ENCODE data around the gene PRPF6.

The PRPF6 gene

DNA sequence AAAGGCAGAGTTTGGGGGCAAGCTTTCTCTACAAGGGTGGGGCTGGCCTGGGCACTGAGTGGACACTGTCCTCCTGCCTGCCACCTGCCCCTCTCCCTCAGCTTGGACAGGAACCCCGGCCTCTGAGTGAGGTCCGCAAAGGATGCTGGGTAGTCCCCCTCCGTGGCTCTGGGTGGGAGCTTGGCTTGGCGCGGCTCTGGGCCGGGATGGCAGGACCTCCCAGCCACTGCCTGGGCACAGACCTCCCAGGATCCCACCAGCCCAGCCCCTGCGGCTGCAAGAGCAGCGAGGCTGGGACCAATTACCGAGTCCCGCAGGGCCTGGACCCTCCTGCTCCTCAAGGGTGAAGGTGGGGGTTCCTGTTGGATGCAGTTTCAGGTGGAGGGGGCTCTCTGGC is 71.4 kb downstream of the PRPF6 start:
- DNase-seq: no peak

DNA sequence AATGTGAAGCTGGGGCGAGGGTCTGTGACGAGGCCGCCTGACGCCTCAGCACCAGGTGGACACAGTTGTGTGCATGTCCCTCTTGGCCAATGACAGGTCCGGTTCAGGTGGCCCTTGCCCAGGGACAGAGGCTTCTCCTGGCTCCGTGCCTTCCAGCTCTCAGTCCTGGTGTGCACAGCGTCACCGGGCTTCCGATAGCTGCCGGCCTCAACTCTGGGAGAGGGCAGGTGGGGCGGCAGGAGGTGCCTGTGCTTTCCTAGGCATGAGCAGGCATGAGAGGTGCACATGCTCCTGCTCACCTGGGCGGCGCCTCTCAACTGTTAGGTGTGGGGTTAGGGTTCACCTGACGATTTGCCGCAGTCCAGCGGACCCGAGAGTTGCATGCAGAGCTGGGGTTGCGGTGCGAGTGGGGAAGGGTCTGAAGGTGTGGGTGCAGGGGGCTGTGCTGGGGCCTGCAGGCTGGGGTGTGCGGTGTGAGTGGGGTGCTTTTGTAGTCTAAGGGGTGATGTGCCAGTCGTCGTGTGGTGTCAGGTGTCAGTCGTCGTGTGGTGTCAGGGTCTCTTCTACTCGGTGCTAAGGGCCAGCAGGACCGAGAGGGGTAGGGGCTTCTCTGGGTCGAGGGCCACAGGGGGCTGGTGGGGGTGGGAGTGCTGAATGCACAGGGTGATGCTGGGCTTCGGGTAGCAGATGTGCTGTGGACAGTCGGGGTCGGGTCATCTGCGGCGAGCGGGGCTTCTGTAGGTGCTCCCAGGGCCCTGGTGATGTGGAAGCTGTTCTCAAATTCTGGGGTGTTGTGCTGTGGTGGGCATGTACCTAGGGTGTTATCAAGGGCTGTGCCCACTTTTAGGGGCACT is 72.3 kb downstream of the PRPF6 start:
- no peak for DNase-seq

DNA sequence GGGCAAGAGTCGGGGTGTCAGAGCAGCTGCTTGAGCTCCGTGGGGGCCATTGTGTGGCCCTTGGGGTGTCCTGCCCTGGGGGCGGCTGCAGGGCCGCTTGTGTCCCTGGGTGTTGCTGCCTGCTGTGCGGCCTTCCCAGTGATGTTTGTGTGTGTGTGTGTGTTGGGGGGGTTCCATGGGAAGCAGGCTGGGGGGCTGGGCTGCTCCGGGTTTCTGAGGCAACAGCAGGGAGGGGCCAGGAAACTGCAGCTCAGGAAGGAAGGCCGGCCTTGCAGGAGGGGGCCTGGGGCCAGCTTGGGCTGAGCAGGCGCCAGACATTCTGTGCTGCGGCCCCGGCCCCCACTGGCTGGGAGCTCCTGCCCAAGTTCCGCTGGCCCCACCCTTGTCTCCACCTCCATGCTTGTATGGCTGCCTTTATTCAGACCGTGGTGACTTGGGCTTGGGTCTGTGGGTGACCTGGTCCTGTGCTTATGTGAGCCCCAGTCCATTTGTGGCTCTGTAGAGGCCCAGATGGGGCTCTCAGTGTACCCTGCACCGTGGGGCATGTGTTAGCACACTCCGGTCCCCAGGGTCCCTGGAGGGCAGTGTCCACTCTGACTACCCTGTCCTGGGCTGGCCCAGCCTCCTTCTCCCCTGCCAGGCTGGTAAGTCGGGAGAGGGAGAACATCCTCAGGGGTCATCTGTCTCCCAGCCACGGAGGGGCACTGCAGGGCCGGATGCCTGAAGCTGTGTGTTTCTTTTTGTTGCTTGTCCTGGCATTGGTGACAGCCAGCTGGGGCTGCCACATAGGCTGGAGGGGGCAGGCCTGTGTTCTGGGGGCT is 73.1 kb downstream of the PRPF6 start:
- DNase-seq: no peak

DNA sequence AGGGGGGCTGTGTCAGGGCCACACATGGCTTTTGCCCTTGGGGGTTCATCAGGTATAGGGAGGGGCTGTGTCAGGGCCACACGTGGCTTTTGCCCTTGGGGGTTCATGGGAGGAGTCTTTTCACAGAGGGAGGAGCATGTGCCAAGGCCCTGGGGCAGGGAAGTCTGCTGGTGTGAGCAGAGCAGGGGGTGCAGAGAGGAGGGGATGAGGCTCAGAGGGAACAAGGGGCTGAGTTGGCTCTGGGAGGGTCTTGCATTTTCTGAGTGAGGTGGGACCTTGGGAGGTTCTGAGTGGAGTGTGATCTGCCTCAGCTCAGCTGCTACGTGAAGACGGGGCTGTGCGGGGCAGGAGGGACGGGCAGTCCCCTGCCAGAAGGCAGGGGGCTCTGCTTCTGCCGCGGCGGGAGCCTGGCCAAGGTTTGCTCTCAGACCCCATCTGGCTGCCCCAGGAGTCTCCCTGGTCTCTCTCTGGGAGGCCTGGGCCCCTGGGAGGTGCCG is 74.5 kb downstream of the PRPF6 start:
- DNase-seq: no peak

DNA sequence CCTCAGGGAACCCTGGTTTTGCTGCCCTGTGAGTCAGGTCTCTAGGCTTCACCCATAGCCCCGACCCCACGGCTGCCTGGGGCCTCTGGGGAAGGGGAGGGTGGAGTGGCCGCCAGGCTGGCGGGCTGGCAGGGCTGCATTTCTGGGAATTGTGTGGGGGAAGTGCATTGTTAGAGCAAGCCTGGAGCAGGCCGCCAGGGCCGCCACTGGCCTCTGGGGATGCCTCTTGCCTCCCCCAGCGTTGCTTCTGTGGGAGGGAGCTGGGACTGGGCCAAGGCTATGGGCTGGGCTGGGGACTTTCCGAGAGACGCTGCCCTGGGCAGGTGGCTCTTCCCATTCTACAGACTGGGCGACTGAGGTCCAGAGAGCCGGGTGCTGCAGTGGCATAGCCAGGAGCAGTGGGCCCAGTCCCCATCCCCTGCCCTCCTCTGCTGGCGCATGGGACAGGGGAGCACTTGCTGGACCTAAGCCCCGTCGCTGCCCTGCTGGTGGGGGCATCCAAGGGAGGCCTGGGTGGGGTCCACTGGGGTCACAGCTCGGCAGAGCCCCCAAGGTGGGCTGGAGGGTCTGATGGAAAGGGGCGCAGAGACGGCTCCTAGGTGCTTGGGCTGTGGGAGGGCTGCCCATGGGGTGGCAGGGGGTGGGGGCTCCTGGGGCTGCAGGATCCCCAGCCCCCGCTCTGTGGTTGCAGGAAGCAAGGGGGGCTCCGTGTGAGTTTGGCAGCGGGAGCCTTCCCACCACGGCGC is 75.1 kb downstream of the PRPF6 start:
- no peak for DNase-seq

DNA sequence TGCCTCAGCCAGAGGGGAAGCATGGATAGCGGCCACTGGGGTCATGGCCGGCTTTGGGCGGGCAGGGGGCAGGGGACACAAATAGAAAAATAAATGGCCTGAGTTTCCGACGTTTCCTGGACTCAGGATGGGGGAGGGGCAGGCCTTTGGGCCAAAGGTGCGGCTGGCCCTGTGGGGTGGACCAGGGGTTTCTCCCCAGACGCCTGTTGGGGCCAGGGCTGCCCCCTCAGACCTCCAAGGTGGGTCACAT is 75.6 kb downstream of the PRPF6 start:
- DNase-seq: no peak

DNA sequence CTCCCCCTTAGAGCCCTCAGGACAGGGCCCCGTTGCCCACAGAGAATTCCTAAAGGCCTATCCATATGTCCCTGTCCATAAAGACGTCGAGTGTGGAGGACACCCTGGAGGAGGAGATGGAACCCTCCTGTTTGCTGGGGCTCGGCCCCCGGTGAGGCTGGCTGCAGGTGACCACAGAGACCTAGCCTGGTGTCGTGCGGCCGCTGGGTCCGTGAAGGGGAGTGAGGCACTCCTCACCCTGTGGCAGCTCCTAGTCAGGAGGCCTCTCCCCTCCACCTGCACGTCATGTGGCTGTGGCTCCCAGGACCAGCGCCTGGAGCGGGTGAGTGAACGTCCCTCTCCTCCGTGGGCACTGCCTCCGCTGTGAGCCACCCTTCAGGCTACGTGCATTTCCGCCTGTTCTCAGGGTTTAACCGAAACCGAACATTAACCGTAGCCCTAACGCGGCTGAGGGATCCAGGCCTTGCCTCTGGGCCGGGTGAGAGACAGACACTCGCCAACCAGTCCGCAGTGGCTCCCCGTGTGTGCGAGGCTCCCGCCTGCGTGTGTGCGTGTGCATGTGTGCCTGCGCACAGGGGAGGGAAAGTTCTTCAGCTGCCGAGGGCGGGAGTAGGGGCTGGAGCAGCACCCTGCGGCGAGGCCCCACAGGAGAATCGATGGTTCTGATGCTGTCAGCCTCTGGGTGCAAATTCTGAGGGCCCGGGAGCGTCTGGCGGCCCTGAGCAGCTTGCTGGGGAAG is 76.1 kb downstream of the PRPF6 start:
- DNase-seq: no peak

DNA sequence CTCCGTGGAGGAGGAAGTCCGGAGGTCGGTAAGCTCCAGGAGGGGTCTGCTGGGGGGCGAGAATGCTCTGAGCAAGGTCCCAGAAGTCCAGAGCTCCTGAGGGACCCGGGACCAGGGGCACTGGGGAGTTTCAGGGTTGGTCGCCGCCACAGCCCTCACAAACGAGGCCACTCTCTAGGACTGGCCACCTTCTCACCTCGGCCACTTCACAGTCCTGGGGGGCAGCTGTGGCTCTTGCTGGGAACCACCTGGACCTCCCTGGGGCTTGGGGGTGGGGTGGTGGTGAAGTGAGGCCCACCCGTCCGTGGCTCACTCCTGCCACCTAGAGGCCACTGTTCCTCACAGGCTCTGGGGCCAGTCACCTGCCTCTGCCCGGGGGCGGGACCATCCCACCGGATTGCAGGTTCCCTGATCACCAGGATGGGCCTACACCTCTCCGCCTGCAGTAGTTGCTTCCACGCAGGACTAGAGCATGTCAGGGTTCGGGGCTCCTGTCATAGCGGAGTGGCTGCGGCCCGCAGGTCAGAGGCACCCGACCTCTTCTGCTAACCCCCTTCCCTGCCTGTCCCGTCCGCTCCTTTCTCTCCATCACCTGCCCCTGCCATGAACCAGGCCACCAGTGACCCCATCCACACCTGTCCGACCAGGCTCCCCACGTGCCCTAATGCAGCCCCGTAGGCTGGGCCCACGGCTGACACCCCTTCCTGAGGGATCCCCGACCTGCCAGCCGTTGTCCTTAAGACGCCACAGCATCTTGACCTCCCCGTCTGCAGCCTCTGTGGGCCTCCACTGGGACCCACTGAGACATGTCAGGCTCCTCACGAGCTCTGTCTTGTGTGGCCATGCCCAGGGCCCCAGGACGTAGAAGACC is 76.9 kb downstream of the PRPF6 start:
- peak; percentile 65 for DNase-seq

DNA sequence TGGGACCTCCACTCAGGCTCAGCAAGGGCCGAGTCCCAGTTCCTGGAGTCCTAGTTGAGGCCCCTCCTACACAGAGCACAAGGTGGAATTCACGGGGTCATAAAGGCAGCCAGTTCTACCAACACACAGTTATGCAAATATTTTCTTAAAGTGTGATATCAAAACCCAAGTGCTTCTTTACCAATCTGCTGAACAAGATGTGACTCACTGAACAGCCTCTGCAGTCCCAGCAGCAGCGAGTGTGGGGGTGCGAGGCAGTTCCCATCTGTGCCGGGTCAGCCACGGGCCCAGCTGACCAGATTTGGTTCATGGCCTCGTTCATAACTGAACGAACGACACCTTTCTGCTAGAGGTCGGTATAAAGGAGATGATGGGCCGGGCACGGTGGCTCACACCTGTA is 77.6 kb downstream of the PRPF6 start:
- DNase-seq: no peak

DNA sequence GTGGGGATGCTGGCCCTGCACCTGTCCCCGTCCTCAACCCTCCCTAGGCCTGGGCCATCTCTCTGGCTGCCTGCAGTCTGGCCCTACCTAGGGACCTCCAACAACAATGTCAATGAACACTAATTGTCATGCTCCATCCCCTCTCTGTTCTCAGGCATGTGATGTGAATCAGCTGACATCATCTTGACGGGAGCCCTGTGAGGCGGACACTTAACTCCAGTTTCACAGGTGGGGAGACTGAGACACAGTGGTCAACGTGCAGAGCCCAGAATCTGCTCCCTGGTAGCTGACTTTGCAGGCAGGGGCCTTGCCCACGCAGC is 81.3 kb downstream of the PRPF6 start:
- no peak for DNase-seq

DNA sequence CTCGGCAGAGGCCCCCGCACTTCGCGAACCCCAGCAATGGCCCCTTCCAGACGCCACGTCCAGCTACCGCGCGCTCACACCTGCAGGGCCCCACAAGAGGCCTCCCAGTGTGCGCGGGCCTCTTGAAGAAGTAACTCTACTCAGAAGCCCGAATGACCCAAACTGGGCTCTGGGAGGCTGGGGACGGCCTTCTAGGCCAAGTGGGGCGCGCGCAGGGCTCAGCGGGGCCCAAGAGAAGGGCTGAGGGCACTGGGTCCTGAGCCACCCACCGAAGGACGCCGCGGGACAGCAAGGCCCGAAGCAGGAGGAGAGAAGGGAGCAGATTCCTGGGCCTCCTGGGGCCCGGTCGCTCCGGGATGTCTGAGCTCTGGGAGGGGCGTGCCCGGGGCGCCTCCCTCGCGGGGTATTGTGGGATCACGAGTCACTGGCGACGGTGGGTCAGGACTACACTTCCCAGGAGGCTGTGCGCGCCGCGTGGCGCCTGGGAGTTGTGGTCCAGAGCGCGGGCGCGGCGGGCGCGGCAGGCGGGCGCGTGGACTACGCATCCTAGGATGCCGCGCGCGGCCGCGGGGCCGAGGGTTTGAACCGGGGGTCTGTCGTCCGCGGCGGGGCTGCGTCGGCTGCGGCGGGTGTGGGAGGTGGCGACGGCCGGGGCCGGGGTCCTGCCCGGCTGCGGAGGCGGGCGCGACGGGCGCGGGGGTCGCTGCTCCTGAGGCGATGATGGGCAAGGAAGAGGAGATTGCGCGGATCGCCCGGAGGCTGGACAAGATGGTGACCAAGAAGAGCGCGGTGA is 81.9 kb downstream of the PRPF6 start, which contains the start of gene TCEA2:
TCEA2 (plus strand) TSS at position 603 of the 793 bp plus-strand sequence; CDS start at position 718, 115 bp downstream.
- peak; percentile 92 for DNase-seq

DNA sequence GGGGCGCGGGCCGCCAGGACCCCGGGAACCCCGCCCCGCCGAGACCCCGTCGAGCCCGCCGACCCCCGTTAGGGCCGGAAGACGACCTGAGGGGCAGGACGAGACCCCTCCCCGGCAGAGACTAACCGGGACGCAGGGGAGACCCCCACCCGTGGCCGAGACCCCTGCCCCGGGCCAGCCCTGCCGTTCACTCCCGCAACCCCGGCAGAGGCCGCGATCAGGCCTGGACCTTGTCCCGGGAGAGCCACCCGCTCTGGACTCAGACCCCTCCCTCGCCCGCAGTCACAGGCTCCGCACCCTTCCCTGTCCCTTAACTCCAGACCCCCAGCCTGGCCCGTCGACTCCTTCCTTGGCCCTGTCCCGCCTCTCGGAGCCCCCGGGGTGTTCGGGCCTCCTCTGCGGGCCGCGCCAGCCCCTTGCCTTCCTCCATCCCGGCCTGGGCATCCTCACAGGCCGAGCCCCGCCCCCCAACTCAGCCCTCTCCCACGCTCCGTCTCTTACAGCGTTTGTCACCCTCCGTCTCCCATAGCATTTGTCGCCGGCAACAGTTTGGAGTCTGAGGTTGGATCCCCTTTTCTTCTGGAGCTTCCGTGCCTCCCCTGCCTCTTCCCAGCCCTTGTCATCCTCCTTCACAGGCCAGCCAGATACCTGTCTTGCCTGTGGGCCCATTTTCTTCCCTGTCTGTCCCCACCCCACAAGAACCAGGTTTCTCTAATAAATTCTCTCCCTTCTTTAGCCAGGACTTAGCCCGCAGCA is 82.6 kb downstream of the PRPF6 start:
- DNase-seq: no peak

DNA sequence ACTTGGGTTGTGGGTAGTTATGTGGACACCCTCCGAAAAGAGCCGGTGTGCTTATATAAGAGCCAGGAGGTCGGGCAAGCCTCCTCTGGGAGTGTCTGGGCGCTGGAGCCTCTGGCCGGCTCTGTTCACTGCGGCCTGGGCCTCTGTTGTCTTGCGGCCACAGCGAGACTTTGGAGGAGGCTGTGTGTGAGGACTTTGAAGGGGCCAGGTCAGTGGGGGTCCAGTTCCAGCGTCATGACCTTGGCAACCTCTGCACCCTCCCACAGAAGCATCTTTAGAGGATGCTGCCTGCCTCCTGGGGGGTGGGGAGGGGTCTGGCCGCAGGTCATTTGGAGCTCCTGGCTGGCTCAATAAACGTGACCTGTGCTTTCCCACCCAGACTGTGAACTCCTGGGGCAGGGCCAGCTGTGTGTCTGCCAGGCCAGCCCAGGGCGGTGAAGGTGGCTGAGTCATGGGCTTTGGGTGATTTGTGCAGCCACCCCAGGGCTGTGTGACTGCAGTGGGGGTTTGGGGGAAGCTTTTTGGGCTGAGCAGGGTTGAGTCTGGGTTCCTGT is 83.3 kb downstream of the PRPF6 start:
- no peak for DNase-seq

DNA sequence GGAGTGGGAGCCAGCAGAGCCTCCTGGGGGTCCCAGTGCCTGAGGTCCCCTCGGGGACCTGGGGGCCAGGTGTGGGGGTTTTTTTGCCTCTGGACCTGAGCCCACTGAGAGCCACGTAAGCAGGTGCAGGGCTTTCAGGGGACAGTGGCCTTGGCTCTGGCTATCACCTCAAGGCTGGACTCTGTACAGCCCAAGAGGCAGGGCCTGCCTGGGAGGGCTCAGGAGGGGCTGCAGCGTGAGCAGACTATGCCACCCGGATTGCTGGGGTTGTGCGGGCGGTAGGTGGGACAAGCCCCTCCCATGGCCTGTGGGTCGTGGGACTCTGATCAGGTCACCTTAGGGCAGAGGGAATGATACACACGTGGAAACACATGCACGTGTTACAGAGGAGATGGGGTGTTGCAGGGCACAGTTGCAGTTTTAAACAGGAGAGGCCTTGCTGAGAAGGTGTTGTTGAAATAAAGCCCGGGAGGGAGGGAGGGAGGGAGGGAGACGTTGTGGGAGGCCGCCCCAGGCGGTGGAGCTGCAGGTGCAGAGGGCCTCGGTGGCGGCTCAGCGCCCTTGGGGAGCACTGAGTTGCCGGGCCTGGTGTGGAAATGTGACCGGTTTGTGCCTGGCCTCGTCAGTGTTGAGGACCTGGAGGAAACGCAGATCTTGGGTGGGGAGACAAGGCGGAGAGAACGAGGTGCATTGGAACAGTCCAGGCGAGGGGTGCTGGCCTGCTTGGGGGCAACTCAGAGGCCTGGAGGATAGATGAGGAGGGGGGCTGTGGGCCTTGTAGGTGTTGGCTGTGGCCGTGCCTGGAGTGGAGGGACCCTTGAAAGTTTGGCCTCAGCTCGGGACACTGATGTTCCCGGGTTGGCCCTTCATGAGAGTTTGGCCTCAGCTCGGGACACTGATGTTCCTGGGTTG is 84.4 kb downstream of the PRPF6 start:
- DNase-seq: no peak

DNA sequence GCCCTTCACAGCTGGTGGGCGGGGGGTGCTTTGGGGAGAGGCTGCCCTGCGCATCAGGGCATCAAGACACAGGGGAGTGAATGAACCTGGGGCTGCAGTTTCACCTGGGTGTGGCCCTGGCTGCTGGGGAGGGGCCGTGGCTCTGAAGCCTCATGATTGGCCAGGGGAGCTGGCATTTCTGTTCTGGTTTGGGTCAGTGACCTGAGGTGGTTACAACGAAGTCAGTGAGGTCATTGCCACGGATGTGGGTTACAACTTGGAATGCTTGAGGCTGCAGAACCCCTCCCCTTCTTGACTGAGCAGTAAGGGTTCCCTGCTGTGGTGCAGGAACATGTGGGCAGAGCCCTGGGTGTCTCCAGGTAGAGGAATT is 85.0 kb downstream of the PRPF6 start:
- peak; percentile 84 for DNase-seq

DNA sequence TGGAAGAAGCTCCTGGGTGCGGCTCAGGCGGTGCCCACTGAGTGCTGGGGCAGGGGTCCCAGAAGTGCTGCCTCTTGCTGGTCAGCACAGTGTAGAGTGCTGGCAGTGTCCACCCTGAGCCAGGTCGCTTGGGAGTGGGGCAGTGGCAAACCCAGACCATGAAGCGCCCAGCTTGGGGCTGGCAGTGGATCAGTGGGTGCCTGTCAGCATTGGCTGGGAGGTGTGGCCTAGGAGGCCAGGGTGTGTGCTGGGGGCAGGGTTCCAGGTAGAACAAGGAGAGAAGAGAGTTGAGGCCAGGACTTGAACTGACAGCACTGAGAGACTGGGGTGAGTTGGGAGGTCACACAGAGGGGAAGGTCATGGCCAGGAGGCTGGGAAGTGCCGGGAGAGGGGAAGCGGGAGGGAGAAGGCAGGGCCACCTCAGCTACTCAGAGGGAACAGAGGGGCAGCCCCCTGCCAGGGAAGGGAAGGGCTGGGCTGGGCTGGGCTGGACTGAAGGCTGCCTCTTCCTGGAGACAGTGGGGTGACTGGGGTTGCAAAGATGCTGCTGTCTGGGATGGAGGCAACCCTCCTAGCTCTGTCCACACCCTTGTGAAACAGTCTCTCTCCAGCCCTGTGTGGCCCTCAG is 86.2 kb downstream of the PRPF6 start:
- no peak for DNase-seq

DNA sequence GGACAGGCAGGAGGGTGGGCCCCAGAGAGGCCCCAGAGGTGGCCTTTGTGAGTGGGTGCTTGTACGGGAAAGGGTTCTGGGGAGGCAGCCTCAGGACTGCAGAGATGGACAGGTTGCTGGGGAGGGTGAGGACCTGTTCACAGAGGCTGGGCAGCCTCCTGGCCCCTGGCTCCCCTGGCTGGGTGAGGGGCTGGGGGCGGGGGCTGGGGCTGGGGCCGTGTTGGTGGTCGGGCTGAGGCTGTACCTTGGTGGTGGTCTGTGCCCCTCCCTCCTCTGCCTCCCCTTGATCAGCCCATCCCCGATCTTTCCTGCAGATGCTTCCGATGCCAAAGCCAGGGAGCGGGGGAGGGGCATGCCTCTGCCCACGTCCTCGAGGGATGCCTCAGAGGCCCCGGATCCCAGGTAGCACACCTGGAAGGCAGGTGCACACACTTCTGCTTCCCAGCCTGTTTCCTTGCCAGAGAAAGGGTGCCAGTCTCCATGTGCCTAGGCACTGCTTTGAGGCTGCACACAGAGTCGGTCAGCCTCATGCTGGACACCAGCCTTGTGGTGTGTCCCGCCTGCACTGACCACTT is 86.9 kb downstream of the PRPF6 start:
- no peak for DNase-seq

All from NK-92 treated with Interleukin-12 subunit alpha and Interleukin-12 subunit beta, amount 100 ng/mL, for 24 hours (cell line).